Measurements from ENCODE around the gene TAS1R3. TPM values are rescaled to one million over a fixed set of nuclear protein-coding genes. Genes with fewer than 3 reads are reported as not detected.
"Not testable (repeated sequence)": the region's sequence is repeated elsewhere in the genome, so short reads cannot be mapped to it uniquely, and the experiment has no call there.

Gene TAS1R3
- polyA plus RNA-seq, 1 donor from 2014 or later, result 1.0 TPM

DNA sequence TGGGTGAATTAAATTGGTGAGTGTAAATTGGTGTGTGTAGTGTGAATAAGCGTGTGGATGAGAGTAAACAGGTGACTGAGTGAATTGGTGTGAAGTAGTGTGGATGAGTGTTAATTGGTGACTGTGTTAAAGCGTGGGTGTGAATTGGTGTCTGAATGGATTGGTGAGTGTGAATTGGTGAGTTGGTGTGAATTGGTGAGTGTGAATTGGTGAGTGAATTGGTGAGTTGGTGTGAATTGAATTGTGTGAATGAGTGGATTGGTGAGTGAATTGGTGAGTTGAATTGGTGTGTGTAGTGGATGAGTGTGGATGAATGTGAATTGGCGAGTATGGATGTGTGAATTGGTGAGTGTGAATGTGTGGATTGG lies 35.6 kb downstream of the TAS1R3 start:
- TF ChIP-seq SMC3 (conservative IDR thresholded peaks at IDR 0.05; ENCODE audit: poor library complexity) (no peak), POLR2AphosphoS5 (IDR thresholded peaks at IDR 0.05) (no peak), MXI1 (conservative IDR thresholded peaks at IDR 0.05; ENCODE audit: poor library complexity, severe bottlenecking) (no peak), TAF1 (IDR thresholded peaks at IDR 0.05; ENCODE audit: low read depth) (no peak)
- TF ChIP-seq, protein P1, sequence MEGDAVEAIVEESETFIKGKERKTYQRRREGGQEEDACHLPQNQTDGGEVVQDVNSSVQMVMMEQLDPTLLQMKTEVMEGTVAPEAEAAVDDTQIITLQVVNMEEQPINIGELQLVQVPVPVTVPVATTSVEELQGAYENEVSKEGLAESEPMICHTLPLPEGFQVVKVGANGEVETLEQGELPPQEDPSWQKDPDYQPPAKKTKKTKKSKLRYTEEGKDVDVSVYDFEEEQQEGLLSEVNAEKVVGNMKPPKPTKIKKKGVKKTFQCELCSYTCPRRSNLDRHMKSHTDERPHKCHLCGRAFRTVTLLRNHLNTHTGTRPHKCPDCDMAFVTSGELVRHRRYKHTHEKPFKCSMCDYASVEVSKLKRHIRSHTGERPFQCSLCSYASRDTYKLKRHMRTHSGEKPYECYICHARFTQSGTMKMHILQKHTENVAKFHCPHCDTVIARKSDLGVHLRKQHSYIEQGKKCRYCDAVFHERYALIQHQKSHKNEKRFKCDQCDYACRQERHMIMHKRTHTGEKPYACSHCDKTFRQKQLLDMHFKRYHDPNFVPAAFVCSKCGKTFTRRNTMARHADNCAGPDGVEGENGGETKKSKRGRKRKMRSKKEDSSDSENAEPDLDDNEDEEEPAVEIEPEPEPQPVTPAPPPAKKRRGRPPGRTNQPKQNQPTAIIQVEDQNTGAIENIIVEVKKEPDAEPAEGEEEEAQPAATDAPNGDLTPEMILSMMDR (IDR thresholded peaks at IDR 0.05; ENCODE audit: poor library complexity, severe bottlenecking), result no peak
- no peak overlapping the region for H3K4me3 ChIP-seq (ENCODE audit: low read length)
- no peaks in the 10 kb centered on the region for H3K9me3 ChIP-seq (ENCODE audit: low read length)
- no peak overlapping the region for H2AFZ ChIP-seq (ENCODE audit: low read depth, low read length)
- H3F3A ChIP-seq (ENCODE audit: insufficient read depth, low read length, poor library complexity, severe bottlenecking), result no peaks in the 10 kb centered on the region
- no peak overlapping the region for H3K27ac ChIP-seq (ENCODE audit: low read length)
- no peaks in the 10 kb centered on the region for H3K79me2 ChIP-seq (replicated peaks; ENCODE audit: insufficient read depth, low read length)
- no peaks in the 10 kb centered on the region for H3K36me3 ChIP-seq (ENCODE audit: insufficient read depth, low read length)
- H3K9ac ChIP-seq (ENCODE audit: low read length), result no peak overlapping the region
- H4K20me1 ChIP-seq (ENCODE audit: insufficient read depth), result no peaks in the 10 kb centered on the region
- H3K4me2 ChIP-seq (ENCODE audit: low read length), result no peak overlapping the region
- H3K27me3 ChIP-seq (ENCODE audit: insufficient read depth, low read depth, low read length), result no peaks in the 10 kb centered on the region
- H3K9me2 ChIP-seq (ENCODE audit: insufficient read depth, low read length), result no peaks in the 10 kb centered on the region

DNA sequence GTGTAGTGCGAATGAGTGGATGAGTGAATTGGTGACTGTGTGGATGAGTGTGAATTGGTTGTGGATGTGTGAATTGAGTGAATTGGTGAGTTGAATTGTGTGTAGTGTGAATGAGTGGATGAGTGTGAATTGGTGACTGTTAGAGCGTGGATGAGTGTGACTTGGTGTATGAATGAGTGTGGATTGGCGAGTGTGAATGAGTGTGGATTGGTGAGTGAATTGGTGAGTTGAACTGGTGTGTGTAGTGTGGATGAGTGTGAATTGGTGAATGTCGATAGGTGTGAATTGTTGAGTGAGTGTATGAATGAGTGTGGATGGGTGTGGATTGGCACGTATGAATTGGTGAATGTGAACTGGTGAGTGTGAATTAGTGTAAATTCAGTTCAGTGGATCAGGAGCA lies 36.2 kb downstream of the TAS1R3 start:
- H3K4me3 ChIP-seq (ENCODE audit: low read length), result no peak overlapping the region
- H3K27me3 ChIP-seq (ENCODE audit: insufficient read depth, low read depth, low read length), result no peaks in the 10 kb centered on the region

DNA sequence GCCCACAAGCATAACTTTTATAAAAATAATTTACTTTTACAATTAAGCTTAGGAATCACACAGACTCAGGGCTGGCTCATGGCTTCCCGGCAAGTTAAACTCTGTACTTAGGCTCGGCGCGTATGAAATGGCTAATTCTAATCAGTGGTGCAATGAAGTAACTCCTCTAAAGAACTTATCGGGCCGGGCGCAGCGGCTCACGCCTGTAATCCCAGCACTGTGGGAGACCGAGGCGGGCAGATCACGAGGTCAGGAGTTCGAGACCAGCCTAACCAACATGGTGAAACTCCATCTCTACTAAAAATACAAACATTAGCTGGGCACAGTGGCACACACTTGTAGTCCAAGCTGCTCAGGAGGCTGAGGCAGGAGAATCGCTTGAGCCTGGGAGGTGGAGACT lies 39.0 kb downstream of the TAS1R3 start:
- H3K4me2 ChIP-seq (ENCODE audit: low read length), result not testable (repeated sequence)

More for the DNA sequence above, 36.2 kb downstream of the TAS1R3 start:
- no peaks in the 10 kb centered on the region for H3F3A ChIP-seq (ENCODE audit: insufficient read depth, low read length, poor library complexity, severe bottlenecking)
- no peaks in the 10 kb centered on the region for H3K9me3 ChIP-seq (ENCODE audit: low read length)
- H4K20me1 ChIP-seq (ENCODE audit: insufficient read depth), result no peaks in the 10 kb centered on the region
- H3K9ac ChIP-seq (ENCODE audit: low read length), result no peak overlapping the region
- H3K27ac ChIP-seq (ENCODE audit: low read length), result no peak overlapping the region
- no peaks in the 10 kb centered on the region for H3K79me2 ChIP-seq (replicated peaks; ENCODE audit: insufficient read depth, low read length)
- no peaks in the 10 kb centered on the region for H3K36me3 ChIP-seq (ENCODE audit: insufficient read depth, low read length)
- no peak overlapping the region for H2AFZ ChIP-seq (ENCODE audit: low read depth, low read length)
- H3K4me2 ChIP-seq (ENCODE audit: low read length), result no peak overlapping the region
- no peak for TF ChIP-seq RAD21 (conservative IDR thresholded peaks at IDR 0.05)
- TF ChIP-seq TAF1 (IDR thresholded peaks at IDR 0.05; ENCODE audit: low read depth), result no peak
- TF ChIP-seq EP300 (conservative IDR thresholded peaks at IDR 0.05; ENCODE audit: poor library complexity, severe bottlenecking), result no peak
- H3K9me2 ChIP-seq (ENCODE audit: insufficient read depth, low read length), result no peaks in the 10 kb centered on the region

DNA sequence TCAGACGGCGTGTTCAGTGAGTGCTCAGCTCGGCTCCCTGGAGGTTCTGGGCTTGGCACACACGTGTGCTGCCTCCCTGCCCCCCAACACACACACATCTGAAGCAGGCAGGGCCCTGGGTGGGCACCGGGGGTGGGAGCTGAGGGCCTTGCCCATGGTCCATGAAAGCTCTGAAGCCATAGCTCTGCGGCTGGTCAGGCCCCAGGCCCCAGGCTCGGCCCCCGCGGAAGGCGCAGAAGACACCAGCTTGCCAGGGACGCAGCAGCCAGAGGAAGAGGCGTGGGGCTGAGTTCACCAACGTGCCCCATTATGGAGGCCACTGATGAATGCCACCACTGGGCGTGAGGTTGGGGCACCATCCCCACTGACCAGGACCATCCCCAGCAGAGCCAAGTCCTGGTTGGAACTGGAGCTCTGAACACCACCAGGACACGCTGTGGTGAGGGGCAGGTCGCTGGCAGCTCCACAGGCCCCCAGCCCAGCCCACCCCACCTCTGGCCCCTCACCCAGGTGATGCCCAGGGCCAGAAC lies 39.8 kb downstream of the TAS1R3 start:
- Histone ChIP-seq H3K27ac (ENCODE audit: low read length) (no peak overlapping the region), H2AFZ (ENCODE audit: low read depth, low read length) (no peak overlapping the region), H3K9me2 (ENCODE audit: insufficient read depth, low read length) (no peaks in the 10 kb centered on the region), H3K27me3 (ENCODE audit: insufficient read depth, low read depth, low read length) (no peaks in the 10 kb centered on the region), H3F3A (ENCODE audit: insufficient read depth, low read length, poor library complexity, severe bottlenecking) (no peaks in the 10 kb centered on the region), H3K4me3 (ENCODE audit: low read length) (no peak overlapping the region), H3K79me2 (replicated peaks; ENCODE audit: insufficient read depth, low read length) (no peaks in the 10 kb centered on the region), H3K9ac (ENCODE audit: low read length) (no peak overlapping the region), H3K36me3 (ENCODE audit: insufficient read depth, low read length) (no peaks in the 10 kb centered on the region), H3K4me2 (ENCODE audit: low read length) (no peak overlapping the region), H3K9me3 (ENCODE audit: low read length) (no peaks in the 10 kb centered on the region), H4K20me1 (ENCODE audit: insufficient read depth) (no peaks in the 10 kb centered on the region)
- TF ChIP-seq POLR2AphosphoS5 (IDR thresholded peaks at IDR 0.05), result no peak
- TF ChIP-seq RAD21 (conservative IDR thresholded peaks at IDR 0.05), result no peak
- TF ChIP-seq EZH2 (IDR thresholded peaks at IDR 0.05; ENCODE audit: borderline replicate concordance, insufficient read depth, low read length, poor library complexity, severe bottlenecking), result no peak
- TF ChIP-seq SMC3 (conservative IDR thresholded peaks at IDR 0.05; ENCODE audit: poor library complexity), result no peak
- TF ChIP-seq TAF1 (IDR thresholded peaks at IDR 0.05; ENCODE audit: low read depth), result no peak
- no peak for TF ChIP-seq MXI1 (conservative IDR thresholded peaks at IDR 0.05; ENCODE audit: poor library complexity, severe bottlenecking)
- TF ChIP-seq, protein P1 (IDR thresholded peaks at IDR 0.05; ENCODE audit: poor library complexity, severe bottlenecking), result no peak
- no peak for TF ChIP-seq EP300 (conservative IDR thresholded peaks at IDR 0.05; ENCODE audit: poor library complexity, severe bottlenecking)
- TF ChIP-seq, protein P2, sequence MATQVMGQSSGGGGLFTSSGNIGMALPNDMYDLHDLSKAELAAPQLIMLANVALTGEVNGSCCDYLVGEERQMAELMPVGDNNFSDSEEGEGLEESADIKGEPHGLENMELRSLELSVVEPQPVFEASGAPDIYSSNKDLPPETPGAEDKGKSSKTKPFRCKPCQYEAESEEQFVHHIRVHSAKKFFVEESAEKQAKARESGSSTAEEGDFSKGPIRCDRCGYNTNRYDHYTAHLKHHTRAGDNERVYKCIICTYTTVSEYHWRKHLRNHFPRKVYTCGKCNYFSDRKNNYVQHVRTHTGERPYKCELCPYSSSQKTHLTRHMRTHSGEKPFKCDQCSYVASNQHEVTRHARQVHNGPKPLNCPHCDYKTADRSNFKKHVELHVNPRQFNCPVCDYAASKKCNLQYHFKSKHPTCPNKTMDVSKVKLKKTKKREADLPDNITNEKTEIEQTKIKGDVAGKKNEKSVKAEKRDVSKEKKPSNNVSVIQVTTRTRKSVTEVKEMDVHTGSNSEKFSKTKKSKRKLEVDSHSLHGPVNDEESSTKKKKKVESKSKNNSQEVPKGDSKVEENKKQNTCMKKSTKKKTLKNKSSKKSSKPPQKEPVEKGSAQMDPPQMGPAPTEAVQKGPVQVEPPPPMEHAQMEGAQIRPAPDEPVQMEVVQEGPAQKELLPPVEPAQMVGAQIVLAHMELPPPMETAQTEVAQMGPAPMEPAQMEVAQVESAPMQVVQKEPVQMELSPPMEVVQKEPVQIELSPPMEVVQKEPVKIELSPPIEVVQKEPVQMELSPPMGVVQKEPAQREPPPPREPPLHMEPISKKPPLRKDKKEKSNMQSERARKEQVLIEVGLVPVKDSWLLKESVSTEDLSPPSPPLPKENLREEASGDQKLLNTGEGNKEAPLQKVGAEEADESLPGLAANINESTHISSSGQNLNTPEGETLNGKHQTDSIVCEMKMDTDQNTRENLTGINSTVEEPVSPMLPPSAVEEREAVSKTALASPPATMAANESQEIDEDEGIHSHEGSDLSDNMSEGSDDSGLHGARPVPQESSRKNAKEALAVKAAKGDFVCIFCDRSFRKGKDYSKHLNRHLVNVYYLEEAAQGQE (IDR thresholded peaks at IDR 0.05; ENCODE audit: borderline replicate concordance), result no peak

More for the DNA sequence above, 39.0 kb downstream of the TAS1R3 start:
- not testable (repeated sequence) for H3F3A ChIP-seq (ENCODE audit: insufficient read depth, low read length, poor library complexity, severe bottlenecking); H3K9ac ChIP-seq (ENCODE audit: low read length); H3K79me2 ChIP-seq (replicated peaks; ENCODE audit: insufficient read depth, low read length); H4K20me1 ChIP-seq (ENCODE audit: insufficient read depth); H3K9me3 ChIP-seq (ENCODE audit: low read length); H3K4me3 ChIP-seq (ENCODE audit: low read length); H3K27ac ChIP-seq (ENCODE audit: low read length); H3K9me2 ChIP-seq (ENCODE audit: insufficient read depth, low read length); H3K36me3 ChIP-seq (ENCODE audit: insufficient read depth, low read length); H2AFZ ChIP-seq (ENCODE audit: low read depth, low read length); H3K27me3 ChIP-seq (ENCODE audit: insufficient read depth, low read depth, low read length)

Measured in neural cell (in vitro differentiated cells).